TTC549 (cell line): ENCODE results near the gene UBE3D.
"Not testable (repeated sequence)": the region's sequence is repeated elsewhere in the genome, so short reads cannot be mapped to it uniquely, and the experiment has no call there.

Experiments
- FAIRE-seq: peaks from 2 replicates; lab custom pipeline; 2012; peaks lifted over from hg19 to GRCh38; lab: Jason Lieb, UNC

The UBE3D gene

GRCh38 chr6:83055366-83055964 lies 10.2 kb downstream of the UBE3D start:
- FAIRE-seq: peak; percentile 67

GRCh38 chr6:83053678-83054077 lies 12.0 kb downstream of the UBE3D start:
- no peak for FAIRE-seq

GRCh38 chr6:83051377-83052172 lies 14.1 kb downstream of the UBE3D start:
- FAIRE-seq: no peak

GRCh38 chr6:83047065-83047754 lies 18.4 kb downstream of the UBE3D start:
- FAIRE-seq: no peak

GRCh38 chr6:83044091-83044768 lies 21.4 kb downstream of the UBE3D start:
- no peak for FAIRE-seq

- no peak for FAIRE-seq
Observed at GRCh38 chr6:83042467-83043053, 23.1 kb downstream of the UBE3D start.

- no peak for FAIRE-seq
Observed at GRCh38 chr6:83038246-83038645, 27.4 kb downstream of the UBE3D start.

- FAIRE-seq: no peak
Observed at GRCh38 chr6:83031689-83032088, 34.0 kb downstream of the UBE3D start.

GRCh38 chr6:83019741-83020140 lies 45.9 kb downstream of the UBE3D start:
- FAIRE-seq: no peak

GRCh38 chr6:83011131-83011530 lies 54.5 kb downstream of the UBE3D start:
- FAIRE-seq: not testable (repeated sequence)

- FAIRE-seq: no peak
Observed at GRCh38 chr6:83008626-83009025, 57.0 kb downstream of the UBE3D start.

- FAIRE-seq: no peak
Observed at GRCh38 chr6:83006270-83006905, 59.3 kb downstream of the UBE3D start.

GRCh38 chr6:82996156-82996555 lies 69.5 kb downstream of the UBE3D start:
- FAIRE-seq: no peak

- no peak for FAIRE-seq
Observed at GRCh38 chr6:82995066-82995465, 70.6 kb downstream of the UBE3D start.

GRCh38 chr6:82989736-82990290 lies 75.8 kb downstream of the UBE3D start:
- FAIRE-seq: no peak

- FAIRE-seq: no peak
Observed at GRCh38 chr6:82988930-82989351, 76.7 kb downstream of the UBE3D start.

GRCh38 chr6:82987951-82988350 lies 77.7 kb downstream of the UBE3D start:
- FAIRE-seq: no peak

GRCh38 chr6:82987416-82987815 lies 78.2 kb downstream of the UBE3D start:
- no peak for FAIRE-seq

GRCh38 chr6:82984720-82985119 lies 80.9 kb downstream of the UBE3D start:
- FAIRE-seq: no peak

- no peak for FAIRE-seq
Observed at GRCh38 chr6:82980086-82980485, 85.6 kb downstream of the UBE3D start.

- FAIRE-seq: no peak
Observed at GRCh38 chr6:82979657-82980056, 86.0 kb downstream of the UBE3D start.
